CD4-positive, alpha-beta T cell treated with Interleukin-6 at 100 ng/mL for 8 hours (primary cell): Measurements from ENCODE around the gene LRRC3B.

ENCODE experiments used
- DNase-seq: peaks from one replicate; pipeline ENCODE4 v3.0.0-alpha.2; 2020; ENCODE audit warnings: mixed read lengths, low spot score

LRRC3B gene

GRCh38 chr3:26712211-26713026 is 89.8 kb downstream of the LRRC3B start:
- no peak for DNase-seq

GRCh38 chr3:26713091-26713490 is 90.5 kb downstream of the LRRC3B start:
- no peak for DNase-seq

GRCh38 chr3:26714485-26714884 is 91.9 kb downstream of the LRRC3B start:
- no peak for DNase-seq

- DNase-seq, result no peak
These were observed 92.9 kb downstream of the LRRC3B start for GRCh38 chr3:26715431-26715830.

- DNase-seq, result no peak
These were observed 95.7 kb downstream of the LRRC3B start for GRCh38 chr3:26718315-26718714.

GRCh38 chr3:26719134-26719533 is 96.6 kb downstream of the LRRC3B start:
- DNase-seq, result no peak

GRCh38 chr3:26721047-26721446 is 98.5 kb downstream of the LRRC3B start:
- no peak for DNase-seq

GRCh38 chr3:26731843-26732242 is 109.3 kb downstream of the LRRC3B start:
- DNase-seq, result no peak

- no peak for DNase-seq
These were observed 127.7 kb downstream of the LRRC3B start for GRCh38 chr3:26750263-26750662.

GRCh38 chr3:26752466-26752865 is 129.9 kb downstream of the LRRC3B start:
- DNase-seq, result no peak

- no peak for DNase-seq
These were observed 130.5 kb downstream of the LRRC3B start for GRCh38 chr3:26753095-26753494.

- DNase-seq, result no peak
These were observed 135.4 kb downstream of the LRRC3B start for GRCh38 chr3:26757978-26758377.
